CD4-positive, CD25-positive, alpha-beta regulatory T cell (primary cell): ENCODE data around the gene DIP2A. TPM values are rescaled to one million over a fixed set of nuclear protein-coding genes. Genes with fewer than 3 reads are reported as not detected.
"Not testable (repeated sequence)": the region's sequence is repeated elsewhere in the genome, so short reads cannot be mapped to it uniquely, and the experiment has no call there.

Experiments
- ATAC-seq, 2 donors: fragments of 150-1000 bp; cut with Tn5 transposase; one replicate each; pipeline ENCODE4 v1.10.0; 2021; ENCODE audit warnings: low read depth in 2 of 2, moderate number of reproducible peaks in 2 of 2, moderate library complexity in 1 of 2
- DNase-seq, 3 donors: peaks; one replicate each; pipeline versions ENCODE4 v3.0.0 to v3.0.0-alpha.2; 2012 to 2022; ENCODE audit warnings: mixed read lengths in 1 of 3
- H3K27ac ChIP-seq: one replicate; pipeline ENCODE4 v1.7.0; 2013; ENCODE audit warnings: mild to moderate bottlenecking, low read length; ENCODE audit not compliant: insufficient read depth, poor library complexity, severe bottlenecking
- H3K27me3 ChIP-seq: one replicate; pipeline ENCODE4 v1.7.0; 2013; ENCODE audit warnings: low read length; ENCODE audit not compliant: control insufficient read depth, insufficient read depth
- H3K36me3 ChIP-seq: one replicate; pipeline ENCODE4 v1.7.0; 2013; ENCODE audit warnings: mild to moderate bottlenecking, low read length, moderate library complexity; ENCODE audit not compliant: control insufficient read depth, insufficient read depth
- H3K4me1 ChIP-seq: 2 replicates; pipeline ENCODE4 v1.7.0; 2013; ENCODE audit warnings: mild to moderate bottlenecking, low read length; ENCODE audit not compliant: insufficient read depth, control insufficient read depth, poor library complexity, severe bottlenecking
- H3K4me3 ChIP-seq: one replicate; pipeline ENCODE4 v1.7.0; 2013; ENCODE audit warnings: low read depth, mild to moderate bottlenecking, low read length, moderate library complexity
- H3K9me3 ChIP-seq, 2 experiments: 1 replicate in 1 of 2; 2 replicates in 1 of 2; pipeline ENCODE4 v1.7.0; 2013; ENCODE audit warnings: low read length in 2 of 2, mild to moderate bottlenecking in 1 of 2, moderate library complexity in 1 of 2; ENCODE audit not compliant: control insufficient read depth in 2 of 2
- H3K27ac Mint-ChIP-seq, 3 donors: one replicate each; pipeline ENCODE4 v1.8.0; 2020 to 2022; ENCODE audit warnings: mild to moderate bottlenecking in 3 of 3, mixed read lengths in 3 of 3, moderate library complexity in 2 of 3
- H3K27me3 Mint-ChIP-seq: one replicate; pipeline ENCODE4 v1.8.0; 2022; ENCODE audit warnings: mild to moderate bottlenecking, mixed read lengths
- H3K36me3 Mint-ChIP-seq: one replicate; pipeline ENCODE4 v1.8.0; 2020; ENCODE audit warnings: mixed read lengths
- H3K4me1 Mint-ChIP-seq, 4 donors: one replicate each; pipeline ENCODE4 v1.8.0; 2020 to 2022; ENCODE audit warnings: mixed read lengths in 4 of 4, mild to moderate bottlenecking in 1 of 4
- H3K4me3 Mint-ChIP-seq, 4 donors: one replicate each; pipeline ENCODE4 v1.8.0; 2020 to 2022; ENCODE audit warnings: mild to moderate bottlenecking in 4 of 4, mixed read lengths in 4 of 4, moderate library complexity in 3 of 4
- H3K9me3 Mint-ChIP-seq, 7 donors: one replicate each; pipeline ENCODE4 v1.8.0; 2020 to 2022; ENCODE audit warnings: mixed read lengths in 7 of 7, mild to moderate bottlenecking in 3 of 7, moderate library complexity in 2 of 7
- polyA plus RNA-seq, 4 donors: library from polyadenylated mRNA; unstranded; fragments of 300-500 nt; fragmentation: Illumina TruSeq; gene quantifications; one replicate each; pipeline ENCODE4 v1.2.3, GENCODE V29; 2021
- total RNA-seq: library from RNA; stranded (reverse); gene quantifications from one replicate; pipeline ENCODE4 v1.2.3, GENCODE V29; 2022

The DIP2A gene
- total and polyA plus RNA-seq, 5 donors from 2014 or later = 12.6 to 125 (median 17.0) TPM

GRCh38 chr21:46518983-46519583 lies 60.4 kb downstream of the DIP2A start:
- Histone ChIP-seq H3K9me3 (peaks cover 0 to 2% of the 10 kb centered on the region in 2 experiments), H3K27me3 (no peaks in the 10 kb centered on the region), H3K4me1 (no peaks in the 10 kb centered on the region), H3K4me3 (no peak overlapping the region), H3K27ac (no peak overlapping the region), H3K36me3 (peaks cover 32% of the 10 kb centered on the region)
- DNase-seq (no peak), ATAC-seq (no peak)
- Mint-ChIP-seq H3K4me1 (peaks cover 17 to 27% (median 22%) of the 10 kb centered on the region in 4 donors), H3K27me3 (no peaks in the 10 kb centered on the region), H3K9me3 (no peaks in the 10 kb centered on the region), H3K4me3 (no peak overlapping the region), H3K36me3 (peaks cover 49% of the 10 kb centered on the region), H3K27ac (peak overlapping the region in 2 of 3 donors; percentile 50 to 59)

- H3K4me3 Mint-ChIP-seq, ATAC-seq, H3K9me3 ChIP-seq, H3K27me3 ChIP-seq, H3K27ac ChIP-seq, H3K4me1 ChIP-seq, H3K27me3 Mint-ChIP-seq, DNase-seq, H3K4me3 ChIP-seq, H3K9me3 Mint-ChIP-seq: not testable (repeated sequence)
- peaks cover 32% of the 10 kb centered on the region for H3K36me3 Mint-ChIP-seq
- H3K36me3 ChIP-seq = peaks cover 24% of the 10 kb centered on the region
- H3K4me1 Mint-ChIP-seq = peaks cover 18 to 31% (median 20%) of the 10 kb centered on the region in 4 donors
- H3K27ac Mint-ChIP-seq = peak overlapping the region in 1 of 3 donors; percentile 79
Observed at GRCh38 chr21:46527393-46527792, 68.7 kb downstream of the DIP2A start.

- Mint-ChIP-seq H3K9me3 (no peaks in the 10 kb centered on the region), H3K27me3 (no peaks in the 10 kb centered on the region), H3K27ac (peak overlapping the region in 1 of 3 donors; percentile 79), H3K4me1 (peaks cover 18 to 31% (median 22%) of the 10 kb centered on the region in 4 donors), H3K4me3 (no peak overlapping the region), H3K36me3 (peaks cover 33% of the 10 kb centered on the region)
- ATAC-seq = no peak
- Histone ChIP-seq H3K9me3 (no peaks in the 10 kb centered on the region), H3K27me3 (no peaks in the 10 kb centered on the region), H3K36me3 (peaks cover 25% of the 10 kb centered on the region), H3K4me3 (no peak overlapping the region), H3K27ac (no peak overlapping the region), H3K4me1 (no peaks in the 10 kb centered on the region)
- DNase-seq = no peak
Observed at GRCh38 chr21:46527801-46528200, 69.1 kb downstream of the DIP2A start.

- peak overlapping the region; percentile 23 to 90 (median 88) for H3K27ac Mint-ChIP-seq
- no peak overlapping the region for H3K4me3 ChIP-seq
- no peaks in the 10 kb centered on the region for H3K27me3 Mint-ChIP-seq
- H3K27ac ChIP-seq = peak overlapping the region; percentile 10
- H3K4me3 Mint-ChIP-seq = peak overlapping the region in 1 of 4 donors; percentile 66
- H3K27me3 ChIP-seq = no peaks in the 10 kb centered on the region
- H3K9me3 Mint-ChIP-seq = no peaks in the 10 kb centered on the region
- H3K9me3 ChIP-seq = no peaks in the 10 kb centered on the region
- peaks cover 58% of the 10 kb centered on the region for H3K36me3 ChIP-seq
- H3K4me1 Mint-ChIP-seq = peaks cover 8 to 19% (median 14%) of the 10 kb centered on the region in 4 donors
- H3K36me3 Mint-ChIP-seq = peaks cover 46% of the 10 kb centered on the region
- ATAC-seq (peak; percentile 37 to 56), DNase-seq (peak in 2 of 3 donors; percentile 31 to 46)
- no peaks in the 10 kb centered on the region for H3K4me1 ChIP-seq
Observed at GRCh38 chr21:46532080-46532479, 73.4 kb downstream of the DIP2A start.

- H3K36me3 Mint-ChIP-seq = peaks cover 56% of the 10 kb centered on the region
- Histone ChIP-seq H3K27ac (no peak overlapping the region), H3K4me3 (no peak overlapping the region), H3K36me3 (peaks cover 84% of the 10 kb centered on the region), H3K4me1 (peaks cover 6% of the 10 kb centered on the region), H3K27me3 (no peaks in the 10 kb centered on the region), H3K9me3 (no peaks in the 10 kb centered on the region)
- peaks cover 2 to 38% (median 18%) of the 10 kb centered on the region in 4 donors for H3K4me1 Mint-ChIP-seq
- no peak overlapping the region for H3K4me3 Mint-ChIP-seq
- no peaks in the 10 kb centered on the region for H3K9me3 Mint-ChIP-seq
- ATAC-seq (no peak), DNase-seq (no peak)
- H3K27me3 Mint-ChIP-seq = no peaks in the 10 kb centered on the region
- peak overlapping the region in 1 of 3 donors; percentile 71 for H3K27ac Mint-ChIP-seq
Observed at GRCh38 chr21:46537026-46537425, 78.3 kb downstream of the DIP2A start.

- ATAC-seq = no peak
- Mint-ChIP-seq H3K27me3 (no peaks in the 10 kb centered on the region), H3K36me3 (peaks cover 51% of the 10 kb centered on the region), H3K4me3 (no peak overlapping the region), H3K9me3 (no peaks in the 10 kb centered on the region), H3K27ac (peak overlapping the region; percentile 42 to 53 (median 48)), H3K4me1 (peaks cover 0 to 38% (median 13%) of the 10 kb centered on the region in 4 donors)
- Histone ChIP-seq H3K9me3 (no peaks in the 10 kb centered on the region), H3K27me3 (no peaks in the 10 kb centered on the region), H3K4me3 (no peak overlapping the region), H3K27ac (no peak overlapping the region), H3K36me3 (peaks cover 90% of the 10 kb centered on the region), H3K4me1 (peaks cover 6% of the 10 kb centered on the region)
- DNase-seq = no peak
Observed at GRCh38 chr21:46538262-46538661, 79.6 kb downstream of the DIP2A start.

- Histone ChIP-seq H3K9me3 (no peaks in the 10 kb centered on the region), H3K27me3 (no peaks in the 10 kb centered on the region), H3K36me3 (peaks cover 90% of the 10 kb centered on the region), H3K27ac (no peak overlapping the region), H3K4me3 (no peak overlapping the region), H3K4me1 (peaks cover 6% of the 10 kb centered on the region)
- no peaks in the 10 kb centered on the region for H3K27me3 Mint-ChIP-seq
- ATAC-seq (no peak), DNase-seq (no peak)
- H3K9me3 Mint-ChIP-seq = no peaks in the 10 kb centered on the region
- peaks cover 55% of the 10 kb centered on the region for H3K36me3 Mint-ChIP-seq
- peak overlapping the region in 2 of 3 donors; percentile 78 to 81 for H3K27ac Mint-ChIP-seq
- no peak overlapping the region for H3K4me3 Mint-ChIP-seq
- H3K4me1 Mint-ChIP-seq = peaks cover 0 to 45% (median 19%) of the 10 kb centered on the region in 4 donors
Observed at GRCh38 chr21:46538851-46539666, 80.4 kb downstream of the DIP2A start.
